Measurements from ENCODE around the gene HNRNPL. TPM values are rescaled to one million over a fixed set of nuclear protein-coding genes. Genes with fewer than 3 reads are reported as not detected.

Gene HNRNPL
- total and polyA plus RNA-seq, 2 of the 8 experiments (the other 6 are each of a cell fraction or from before 2014, with no cell fraction given), result 404 to 779 TPM

DNA sequence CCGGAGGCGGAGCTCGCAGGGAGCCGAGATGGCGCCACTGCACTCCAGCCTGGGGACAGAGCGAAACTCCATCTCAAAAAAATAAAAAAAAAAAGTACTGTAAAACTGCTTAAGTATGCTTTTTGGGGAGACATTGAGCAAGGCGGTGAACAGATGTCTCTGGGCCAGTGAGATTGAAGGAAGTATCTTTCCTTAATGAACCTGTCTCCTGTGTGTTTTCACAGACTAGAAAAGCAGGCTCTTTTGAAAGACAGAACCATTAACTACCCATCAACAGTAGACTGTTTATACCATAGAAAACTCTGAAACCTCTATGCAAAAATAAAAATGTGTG, 16.7 kb downstream of the HNRNPL start:
- Histone ChIP-seq H3K4ac (replicated peaks; ENCODE audit: insufficient read length, low read depth, low read length) (no peak overlapping the region), H3K23me2 (ENCODE audit: low read depth, low read length) (peaks cover 8% of the 10 kb centered on the region), H3K27me3 (replicated peaks in 1 of 4; ENCODE audit: control insufficient read depth in 3 of 4, extremely low read depth in 1 of 4, insufficient read depth in 3 of 4, low read length in 3 of 4) (no peaks in the 10 kb centered on the region), H2AK5ac (ENCODE audit: low read depth, low read length) (no peak overlapping the region), H3K9me3 (ENCODE audit: insufficient read depth in 2 of 2, low read depth in 1 of 2, low read length in 1 of 2) (no peaks in the 10 kb centered on the region), H2BK12ac (ENCODE audit: low read depth, low read length) (no peak overlapping the region), H3K14ac (ENCODE audit: insufficient read length) (no peak overlapping the region), H3K56ac (replicated peaks; ENCODE audit: insufficient read length, low read depth, low read length) (no peak overlapping the region), H3K23ac (ENCODE audit: insufficient read length) (no peak overlapping the region), H2BK20ac (ENCODE audit: low read length) (no peak overlapping the region), H3K4me1 (replicated peaks in 1 of 4; ENCODE audit: control insufficient read depth in 3 of 4, insufficient read depth in 4 of 4, low read length in 3 of 4) (peaks cover 0 to 6% (median 1%) of the 10 kb centered on the region in 4 experiments; a peak in 1 of 7 replicates), H3K79me1 (ENCODE audit: low read depth, low read length) (0 out of 2 replicates have a peak, but pooled peaks cover 2% of the 10 kb centered on the region), H3K36me3 (ENCODE audit: control insufficient read depth in 2 of 4, insufficient read depth in 4 of 4, low read length in 3 of 4) (peaks cover 20 to 43% (median 26%) of the 10 kb centered on the region in 4 experiments), H3K18ac (ENCODE audit: extremely low read depth, low read length) (no peak overlapping the region), H3K4me3 (ENCODE audit: extremely low read depth in 1 of 4, insufficient read depth in 2 of 4, low read depth in 3 of 4, low read length in 4 of 4) (no peak overlapping the region), H3K4me2 (ENCODE audit: insufficient read depth in 1 of 2, low read depth in 2 of 2, low read length in 2 of 2) (no peak overlapping the region), H3K9ac (replicated peaks in 1 of 4; ENCODE audit: extremely low read depth in 1 of 4, low read depth in 3 of 4, low read length in 3 of 4) (no peak overlapping the region), H4K91ac (replicated peaks; ENCODE audit: insufficient read length, low read length) (no peak overlapping the region), H3K27ac (ENCODE audit: low read depth, low read length) (no peak overlapping the region), H4K20me1 (replicated peaks in 1 of 2; ENCODE audit: control insufficient read depth in 1 of 2, insufficient read depth in 2 of 2, low read length in 2 of 2) (peaks cover 0 to 5% of the 10 kb centered on the region in 2 experiments), H4K8ac (ENCODE audit: extremely low read depth, insufficient read depth, low read length) (no peak overlapping the region), H2BK120ac (replicated peaks; ENCODE audit: low read depth, low read length) (no peak overlapping the region), H2BK5ac (ENCODE audit: low read depth, low read length) (no peak overlapping the region), H2AFZ (ENCODE audit: low read length) (no peak overlapping the region), H4K5ac (ENCODE audit: insufficient read length, low read depth, low read length) (no peak overlapping the region), H2BK15ac (ENCODE audit: low read length) (no peak overlapping the region), H3K79me2 (ENCODE audit: control insufficient read depth in 1 of 2, insufficient read depth in 2 of 2, low read length in 2 of 2) (no peaks in the 10 kb centered on the region)
- ChIA-PET POLR2A (ENCODE audit: partially characterized antibody) (interaction anchor here (0.8 to 14.2 kb wide), 8 partner anchors 8 to 110 kb away, joined by 3 to 376 read pairs (median 4); partner anchors contain the start of gene HNRNPL), CTCF (ENCODE audit: partially characterized antibody) (interaction anchor here (0.6 to 1.4 kb wide), 2 partner anchors 15 to 34 kb away, joined by 3 to 4 read pairs; no protein-coding TSS in a partner anchor)
- DNase-seq (ENCODE audit: low read depth in 1 of 2, low spot score in 2 of 2), result no peak
- WGBS, 2 experiments (ENCODE audit: extremely low coverage in 1 of 2, insufficient coverage in 1 of 2, insufficient read length in 1 of 2, insufficient replicate concordance in 2 of 2, low coverage in 1 of 2, low lambda C conversion rate in 2 of 2, missing lambda C conversion rate in 1 of 2), result 92% methylated on average over 2 of the region's 7 CpGs; no CpG with 5 or more reads in 1 of the 2 experiments
- no peak for FAIRE-seq
- TF ChIP-seq KDM1A (IDR thresholded peaks at IDR 0.05; ENCODE audit: borderline replicate concordance, low read length), result no peak
- TF ChIP-seq TAF7 (optimal IDR thresholded peaks at IDR 0.05; ENCODE audit: borderline replicate concordance, low read depth, low read length), result no peak
- TF ChIP-seq POLR2AphosphoS5 (IDR thresholded peaks at IDR 0.05; ENCODE audit: low read depth, low read length), result no peak
- TF ChIP-seq ASH2L (IDR thresholded peaks at IDR 0.05; ENCODE audit: low read length), result no peak
- no peak for TF ChIP-seq YY1 (IDR thresholded peaks at IDR 0.05; ENCODE audit: low read depth, low read length)
- no peak for TF ChIP-seq BRCA1 (IDR thresholded peaks at IDR 0.05; ENCODE audit: low read depth, low read length)
- TF ChIP-seq SAP30 (IDR thresholded peaks at IDR 0.05; ENCODE audit: insufficient read depth, insufficient replicate concordance, low read length), result no peak
- no peak for TF ChIP-seq ZNF274 (IDR thresholded peaks at IDR 0.05; ENCODE audit: borderline replicate concordance, extremely low read depth, low read length)
- TF ChIP-seq KDM4A (IDR thresholded peaks at IDR 0.05; ENCODE audit: low read depth, low read length, severe bottlenecking), result no peak
- TF ChIP-seq RAD21 (IDR thresholded peaks at IDR 0.05 in 1 of 2, conservative IDR thresholded peaks at IDR 0.05 in 1 of 2; ENCODE audit: low read depth in 2 of 2, low read length in 2 of 2), result no peak
- no peak for TF ChIP-seq EP300 (IDR thresholded peaks at IDR 0.05; ENCODE audit: borderline replicate concordance in 1 of 2, low read depth in 2 of 2, low read length in 2 of 2)
- TF ChIP-seq RBBP5 (IDR thresholded peaks at IDR 0.05; ENCODE audit: borderline replicate concordance, low read depth, low read length), result no peak
- TF ChIP-seq TBP (IDR thresholded peaks at IDR 0.05; ENCODE audit: low read depth, low read length), result no peak

All from H1 (cell line).